HS-27A (cell line): ENCODE data around the gene STARD10.
"Not testable (repeated sequence)": the region's sequence is repeated elsewhere in the genome, so short reads cannot be mapped to it uniquely, and the experiment has no call there.

ENCODE experiments used
- DNase-seq: peaks from one replicate; pipeline ENCODE4 v3.0.0-alpha.2; 2012; ENCODE audit warnings: low read depth, missing footprints

The STARD10 gene

GRCh38 chr11:72826191-72826941, 32.5 kb upstream of the STARD10 start:
- no peak for DNase-seq

- no peak for DNase-seq
Measured at GRCh38 chr11:72825661-72826060, 31.8 kb upstream of the STARD10 start.

- DNase-seq = no peak
Measured at GRCh38 chr11:72824811-72825505, 31.1 kb upstream of the STARD10 start.

GRCh38 chr11:72824020-72824419, 30.2 kb upstream of the STARD10 start:
- no peak for DNase-seq

GRCh38 chr11:72823105-72823804, 29.4 kb upstream of the STARD10 start:
- no peak for DNase-seq

- DNase-seq = no peak
Measured at GRCh38 chr11:72821920-72822799, 28.3 kb upstream of the STARD10 start.

GRCh38 chr11:72821221-72821919, 27.5 kb upstream of the STARD10 start:
- DNase-seq = no peak

- no peak for DNase-seq
Measured at GRCh38 chr11:72820439-72821139, 26.7 kb upstream of the STARD10 start.

- no peak for DNase-seq
Measured at GRCh38 chr11:72818971-72819370, 25.1 kb upstream of the STARD10 start.

GRCh38 chr11:72817966-72818365, 24.1 kb upstream of the STARD10 start:
- DNase-seq = no peak

GRCh38 chr11:72816404-72816990, 22.6 kb upstream of the STARD10 start:
- no peak for DNase-seq

- DNase-seq = no peak
Measured at GRCh38 chr11:72815110-72815618, 21.3 kb upstream of the STARD10 start.

- DNase-seq = peak; percentile 80
Measured at GRCh38 chr11:72814286-72815109, 20.7 kb upstream of the STARD10 start, which contains the start of gene ATG16L2. TSS of gene ATG16L2 (plus strand) at chr11:72814411. CDS start at chr11:72814446, 35 bp downstream.

GRCh38 chr11:72813740-72814285, 20.0 kb upstream of the STARD10 start:
- DNase-seq = no peak

GRCh38 chr11:72812967-72813739, 19.3 kb upstream of the STARD10 start:
- DNase-seq = peak; percentile 66

GRCh38 chr11:72812604-72812966, 18.7 kb upstream of the STARD10 start:
- DNase-seq = no peak

GRCh38 chr11:72811686-72812085, 17.8 kb upstream of the STARD10 start:
- DNase-seq = not testable (repeated sequence)

GRCh38 chr11:72808331-72808798, 14.5 kb upstream of the STARD10 start:
- no peak for DNase-seq
